Panc1 (cell line): ENCODE results near the gene NASP. TPM values are rescaled to one million over a fixed set of nuclear protein-coding genes. Genes with fewer than 3 reads are reported as not detected.

Experiments used
- ATAC-seq: fragments of 200-7000 bp; cut with Tn5 transposase; 2 replicates; pipeline ENCODE4 v1.9.1; 2020; ENCODE audit warnings: mild to moderate bottlenecking, moderate library complexity
- BruUV-seq: library from RNA; stranded (reverse); fragments of 400-500 nt; replicated peaks from 2 replicates; lab custom pipeline; 2021; lab: Mats Ljungman, UMichigan
- CTCF ChIA-PET: fragments of 300-600 bp; sonication (Branson Sonifier 250); formaldehyde crosslinking; loops from one replicate; lab custom pipeline; 2022; ENCODE audit warnings: antibody characterized with exemption; lab: Charles Lee
- POLR2A ChIA-PET: fragments of 300-600 bp; sonication (Branson Sonifier 250); formaldehyde crosslinking; loops from one replicate; lab custom pipeline; 2022; ENCODE audit warnings: antibody characterized with exemption; lab: Charles Lee
- DNase-seq: peaks from one replicate; pipeline ENCODE4 v3.0.0-alpha.2; 2010; ENCODE audit warnings: low read depth, low spot score
- H3K27ac ChIP-seq: 2 replicates; pipeline ENCODE4 v1.5.1; 2011; ENCODE audit warnings: mild to moderate bottlenecking, low read length, inconsistent platforms
- H3K27me3 ChIP-seq: fragments of 200-500 bp; sonication (Bioruptor generic); 2 replicates; pipeline ENCODE4 v1.6.0; 2014; ENCODE audit warnings: low read length, inconsistent platforms; ENCODE audit not compliant: control insufficient read depth, insufficient read depth
- H3K36me3 ChIP-seq: fragments of 200-500 bp; sonication (Bioruptor generic); 2 replicates; pipeline ENCODE4 v1.5.1; 2014; ENCODE audit warnings: inconsistent platforms, mild to moderate bottlenecking, low read length, moderate library complexity; ENCODE audit not compliant: control insufficient read depth, insufficient read depth
- H3K4me1 ChIP-seq: 2 replicates; pipeline ENCODE4 v1.5.1; 2011; ENCODE audit warnings: inconsistent platforms, mild to moderate bottlenecking, low read length, moderate library complexity; ENCODE audit not compliant: control insufficient read depth, insufficient read depth
- H3K4me3 ChIP-seq, 2 experiments: 2 replicates each; pipeline ENCODE4 v1.5.1; 2011 to 2012; ENCODE audit warnings: low read depth in 2 of 2, low read length in 2 of 2, mild to moderate bottlenecking in 2 of 2, inconsistent platforms in 1 of 2, moderate library complexity in 1 of 2
- H3K9me3 ChIP-seq: fragments of 200-500 bp; sonication (Bioruptor generic); 2 replicates; pipeline ENCODE4 v1.5.1; 2014; ENCODE audit warnings: low read depth, mild to moderate bottlenecking, inconsistent platforms, low read length, moderate library complexity; ENCODE audit not compliant: control insufficient read depth, insufficient read depth
- POLR2AphosphoS5 ChIP-seq: IDR thresholded peaks from 2 replicates; pipeline ENCODE4 v1.6.1; 2012; ENCODE audit warnings: mild to moderate bottlenecking, low read depth, low read length, moderate library complexity
- SIN3A ChIP-seq: IDR thresholded peaks from 2 replicates; pipeline ENCODE4 v1.6.1; 2012; ENCODE audit warnings: low read depth, mild to moderate bottlenecking, low read length, moderate library complexity, borderline replicate concordance; ENCODE audit not compliant: insufficient read depth
- TCF7L2 ChIP-seq: IDR thresholded peaks from 2 replicates; pipeline ENCODE4 v1.6.1; 2011; ENCODE audit warnings: mild to moderate bottlenecking, low read depth, low read length, inconsistent platforms
- in situ Hi-C: cut with HindIII; loops from 2 replicates; pipeline ENCODE4 v1.10.0; 2016; ENCODE audit warnings: low sequenced_read_pairs, low pct_unique_long_range_greater_than_20kb
- intact Hi-C: fragments of 100-400 bp; cut with micrococcal nuclease; formaldehyde crosslinking; loops from one replicate; pipeline ENCODE4 v1.10.0; 2022; ENCODE audit not compliant: unreplicated experiment
- total RNA-seq: library from RNA; stranded (reverse); gene quantifications from one replicate; pipeline ENCODE4 v1.2.1, GENCODE V29; 2021; ENCODE audit not compliant: unreplicated experiment
- TF ChIP-seq, protein P1 (sequence below), 2 experiments: IDR thresholded peaks; 2 replicates each; pipeline ENCODE4 v1.6.1; 2011 to 2012; ENCODE audit warnings: low read depth in 2 of 2, control low read depth in 1 of 2, low read length in 1 of 2, mild to moderate bottlenecking in 1 of 2, moderate library complexity in 1 of 2; ENCODE audit not compliant: insufficient read depth in 1 of 2
- TF ChIP-seq, protein P2 (sequence below): fragments of 450-650 bp; IDR thresholded peaks from 2 replicates; pipeline ENCODE4 v1.5.1; 2017; ENCODE audit warnings: mild to moderate bottlenecking

The NASP gene
- total RNA-seq, 1 experiment from 2014 or later = 193 TPM

DNA sequence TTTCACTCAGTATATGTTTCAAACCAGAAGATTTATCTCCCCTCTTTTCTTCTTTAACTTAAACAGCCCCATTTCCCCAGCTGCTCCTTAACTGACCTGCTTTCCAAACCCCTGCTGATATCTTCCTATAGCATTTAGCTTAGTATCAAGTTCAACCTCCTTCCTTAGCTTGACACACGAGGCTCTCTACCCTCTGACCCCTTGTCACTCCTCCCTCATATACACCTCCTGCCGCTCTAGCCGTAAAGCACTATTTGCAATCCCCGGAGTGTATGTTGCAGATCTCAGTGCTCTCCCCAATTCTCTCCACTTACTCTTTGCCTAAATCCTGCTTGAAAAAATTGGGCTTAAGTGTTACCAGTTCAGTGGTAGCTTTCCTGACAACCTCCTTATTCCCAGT is 47.0 kb upstream of the NASP start:
- no peaks in the 10 kb centered on the region for H3K4me1 ChIP-seq
- DNase-seq (no peak), ATAC-seq (no peak)
- H3K27me3 ChIP-seq = no peaks in the 10 kb centered on the region
- no peak overlapping the region for H3K4me3 ChIP-seq
- TF ChIP-seq, protein P1, sequence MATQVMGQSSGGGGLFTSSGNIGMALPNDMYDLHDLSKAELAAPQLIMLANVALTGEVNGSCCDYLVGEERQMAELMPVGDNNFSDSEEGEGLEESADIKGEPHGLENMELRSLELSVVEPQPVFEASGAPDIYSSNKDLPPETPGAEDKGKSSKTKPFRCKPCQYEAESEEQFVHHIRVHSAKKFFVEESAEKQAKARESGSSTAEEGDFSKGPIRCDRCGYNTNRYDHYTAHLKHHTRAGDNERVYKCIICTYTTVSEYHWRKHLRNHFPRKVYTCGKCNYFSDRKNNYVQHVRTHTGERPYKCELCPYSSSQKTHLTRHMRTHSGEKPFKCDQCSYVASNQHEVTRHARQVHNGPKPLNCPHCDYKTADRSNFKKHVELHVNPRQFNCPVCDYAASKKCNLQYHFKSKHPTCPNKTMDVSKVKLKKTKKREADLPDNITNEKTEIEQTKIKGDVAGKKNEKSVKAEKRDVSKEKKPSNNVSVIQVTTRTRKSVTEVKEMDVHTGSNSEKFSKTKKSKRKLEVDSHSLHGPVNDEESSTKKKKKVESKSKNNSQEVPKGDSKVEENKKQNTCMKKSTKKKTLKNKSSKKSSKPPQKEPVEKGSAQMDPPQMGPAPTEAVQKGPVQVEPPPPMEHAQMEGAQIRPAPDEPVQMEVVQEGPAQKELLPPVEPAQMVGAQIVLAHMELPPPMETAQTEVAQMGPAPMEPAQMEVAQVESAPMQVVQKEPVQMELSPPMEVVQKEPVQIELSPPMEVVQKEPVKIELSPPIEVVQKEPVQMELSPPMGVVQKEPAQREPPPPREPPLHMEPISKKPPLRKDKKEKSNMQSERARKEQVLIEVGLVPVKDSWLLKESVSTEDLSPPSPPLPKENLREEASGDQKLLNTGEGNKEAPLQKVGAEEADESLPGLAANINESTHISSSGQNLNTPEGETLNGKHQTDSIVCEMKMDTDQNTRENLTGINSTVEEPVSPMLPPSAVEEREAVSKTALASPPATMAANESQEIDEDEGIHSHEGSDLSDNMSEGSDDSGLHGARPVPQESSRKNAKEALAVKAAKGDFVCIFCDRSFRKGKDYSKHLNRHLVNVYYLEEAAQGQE (IDR thresholded peaks at IDR 0.05; ENCODE audit: insufficient read depth in 1 of 2, low read depth in 2 of 2, low read length in 1 of 2) = no peak
- TF ChIP-seq SIN3A (no peak), POLR2AphosphoS5 (no peak), TCF7L2 (no peak)
- TF ChIP-seq, protein P2, sequence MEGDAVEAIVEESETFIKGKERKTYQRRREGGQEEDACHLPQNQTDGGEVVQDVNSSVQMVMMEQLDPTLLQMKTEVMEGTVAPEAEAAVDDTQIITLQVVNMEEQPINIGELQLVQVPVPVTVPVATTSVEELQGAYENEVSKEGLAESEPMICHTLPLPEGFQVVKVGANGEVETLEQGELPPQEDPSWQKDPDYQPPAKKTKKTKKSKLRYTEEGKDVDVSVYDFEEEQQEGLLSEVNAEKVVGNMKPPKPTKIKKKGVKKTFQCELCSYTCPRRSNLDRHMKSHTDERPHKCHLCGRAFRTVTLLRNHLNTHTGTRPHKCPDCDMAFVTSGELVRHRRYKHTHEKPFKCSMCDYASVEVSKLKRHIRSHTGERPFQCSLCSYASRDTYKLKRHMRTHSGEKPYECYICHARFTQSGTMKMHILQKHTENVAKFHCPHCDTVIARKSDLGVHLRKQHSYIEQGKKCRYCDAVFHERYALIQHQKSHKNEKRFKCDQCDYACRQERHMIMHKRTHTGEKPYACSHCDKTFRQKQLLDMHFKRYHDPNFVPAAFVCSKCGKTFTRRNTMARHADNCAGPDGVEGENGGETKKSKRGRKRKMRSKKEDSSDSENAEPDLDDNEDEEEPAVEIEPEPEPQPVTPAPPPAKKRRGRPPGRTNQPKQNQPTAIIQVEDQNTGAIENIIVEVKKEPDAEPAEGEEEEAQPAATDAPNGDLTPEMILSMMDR = no peak
- ChIA-PET CTCF (interaction anchor here (0.6 kb wide), 1 partner anchor 14 kb away, joined by 3 read pairs; no protein-coding TSS in a partner anchor), POLR2A (interaction anchor here (0.7 kb wide), 1 partner anchor 18 kb away, joined by 3 read pairs; no protein-coding TSS in a partner anchor)
- H3K27ac ChIP-seq = no peak overlapping the region
- intact Hi-C loops (no loop called here), in situ Hi-C loops (no loop called here)
- no peaks in the 10 kb centered on the region for H3K9me3 ChIP-seq
- H3K36me3 ChIP-seq = no peaks in the 10 kb centered on the region
- no TSS peak for BruUV-seq

DNA sequence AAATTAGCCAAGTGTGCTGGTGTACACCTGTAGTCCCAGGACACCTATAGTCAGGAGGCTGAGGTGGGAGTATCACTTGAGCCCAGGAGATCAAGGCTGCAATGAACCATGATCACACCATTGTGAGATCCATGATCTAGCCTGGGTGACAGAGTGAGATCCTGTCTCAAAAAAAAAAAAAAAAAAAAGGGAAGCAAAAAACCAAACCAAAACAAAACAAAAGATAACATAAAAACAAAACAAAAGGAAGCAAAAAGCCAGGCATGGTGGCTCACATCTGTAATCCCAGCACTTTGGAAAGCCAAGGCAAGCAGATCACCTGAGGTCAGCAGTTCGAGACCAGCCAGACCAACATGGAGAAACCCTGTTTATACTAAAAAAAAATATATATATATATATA is 42.6 kb upstream of the NASP start:
- no peak overlapping the region for H3K4me3 ChIP-seq
- no peaks in the 10 kb centered on the region for H3K36me3 ChIP-seq
- H3K27ac ChIP-seq = no peak overlapping the region
- no peaks in the 10 kb centered on the region for H3K27me3 ChIP-seq
- BruUV-seq = no TSS peak
- intact Hi-C loops (no loop called here), in situ Hi-C loops (no loop called here)
- ATAC-seq (no peak), DNase-seq (no peak)
- CTCF ChIA-PET = interaction anchor here (0.9 kb wide), 1 partner anchor 20 kb away, joined by 11 read pairs; the partner anchor contains the start of gene PRDX1
- no peaks in the 10 kb centered on the region for H3K4me1 ChIP-seq
- H3K9me3 ChIP-seq = no peaks in the 10 kb centered on the region
- TF ChIP-seq, protein P2 = no peak
- TF ChIP-seq POLR2AphosphoS5 (no peak), TCF7L2 (no peak), SIN3A (no peak)
- TF ChIP-seq, protein P1 (IDR thresholded peaks at IDR 0.05; ENCODE audit: insufficient read depth in 1 of 2, low read depth in 2 of 2, low read length in 1 of 2) = no peak
- POLR2A ChIA-PET = no interaction called here
